ENCODE data around the gene LSMEM2.

- no peak for TF ChIP-seq CTCF (IDR thresholded peaks at IDR 0.05)
- no peak for TF ChIP-seq POLR2A (IDR thresholded peaks at IDR 0.05)
Observed at GRCh38 chr3:50267280-50267913, 11.5 kb upstream of the LSMEM2 start.
